CD4-positive, alpha-beta T cell treated with Interleukin-15 for 1 hour (primary cell): ENCODE results near the gene SASH1.
A peak's percentile ranks its signal among the peaks of the same experiment; 100 is the strongest.

Experiments used
- DNase-seq: peaks from one replicate; pipeline ENCODE4 v3.0.0-alpha.2; 2020

Gene SASH1

DNA sequence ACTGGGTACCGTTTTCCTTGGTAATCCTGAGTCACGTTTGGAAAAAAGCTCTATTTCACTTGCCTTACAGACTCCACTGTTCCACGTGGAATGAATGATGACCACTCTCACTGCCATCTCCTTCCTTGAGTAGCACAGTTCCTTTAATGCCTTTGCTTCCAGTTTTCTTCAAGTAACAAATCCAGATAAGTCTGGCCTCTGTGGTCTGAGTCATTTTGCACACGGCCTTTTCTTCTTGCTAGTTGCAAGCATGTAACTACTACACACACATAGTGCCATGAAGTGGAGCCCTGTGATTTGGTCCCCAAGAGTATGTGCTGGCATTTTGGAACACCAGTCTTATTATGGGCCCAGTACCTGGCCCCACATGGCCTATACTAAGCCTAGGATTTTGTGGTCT, 182.8 kb downstream of the SASH1 start:
- DNase-seq: no peak

DNA sequence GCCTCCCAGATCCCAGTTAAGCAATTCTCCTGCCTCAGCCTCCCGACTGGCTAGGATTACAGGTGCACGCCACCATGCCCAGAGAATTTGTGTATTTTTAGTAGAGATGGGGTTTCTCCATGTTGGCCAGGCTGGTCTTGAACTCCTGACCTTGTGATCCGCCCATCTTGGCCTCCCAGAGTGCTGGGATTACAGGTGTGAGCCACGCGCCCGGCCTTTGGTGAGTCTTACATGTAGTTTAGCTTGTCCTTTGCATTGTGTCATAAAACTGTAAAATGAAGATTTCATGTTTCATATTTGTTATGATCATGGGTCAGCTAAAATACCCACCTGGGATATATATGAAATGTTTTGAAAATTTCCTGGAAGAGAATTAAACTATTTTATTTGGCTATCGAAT, 183.5 kb downstream of the SASH1 start:
- no peak for DNase-seq

DNA sequence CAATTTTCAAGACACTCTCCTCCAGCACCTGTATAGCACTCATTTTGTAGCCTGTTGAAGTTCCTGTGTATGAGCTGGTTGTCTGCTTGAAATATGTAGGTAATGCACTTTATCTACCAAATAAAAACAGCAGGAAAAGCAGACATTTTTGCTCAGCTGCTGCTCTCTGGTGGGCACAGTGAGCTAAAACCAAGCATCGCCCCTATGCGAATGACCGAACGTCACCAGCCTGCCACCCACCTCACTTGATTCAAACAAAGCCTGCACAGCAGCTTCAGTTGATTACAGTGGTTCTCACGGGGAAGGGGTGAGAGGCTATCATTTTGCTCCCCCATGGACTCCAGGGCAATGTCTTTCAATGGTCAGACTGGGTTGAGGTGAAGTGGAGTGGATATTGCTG, 185.7 kb downstream of the SASH1 start:
- no peak for DNase-seq

DNA sequence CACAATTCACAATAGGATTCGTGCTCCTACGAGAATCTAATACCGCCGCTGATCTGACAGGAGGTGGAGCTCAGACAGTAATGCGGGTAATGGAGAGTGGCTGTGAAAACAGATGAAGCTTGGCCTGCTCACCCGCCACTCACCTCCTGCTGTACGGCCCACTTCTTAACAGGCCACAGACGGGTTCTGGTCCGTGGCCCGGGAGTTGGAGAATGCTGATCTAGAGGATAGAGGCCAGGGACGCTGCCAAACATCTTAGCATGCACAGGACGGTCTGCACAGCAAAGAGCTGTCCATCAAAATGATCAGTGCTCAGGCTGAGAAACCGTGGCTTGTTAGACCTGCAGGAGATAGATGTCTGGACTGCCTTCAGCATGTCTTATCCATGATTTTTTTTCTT, 186.4 kb downstream of the SASH1 start:
- DNase-seq: no peak

DNA sequence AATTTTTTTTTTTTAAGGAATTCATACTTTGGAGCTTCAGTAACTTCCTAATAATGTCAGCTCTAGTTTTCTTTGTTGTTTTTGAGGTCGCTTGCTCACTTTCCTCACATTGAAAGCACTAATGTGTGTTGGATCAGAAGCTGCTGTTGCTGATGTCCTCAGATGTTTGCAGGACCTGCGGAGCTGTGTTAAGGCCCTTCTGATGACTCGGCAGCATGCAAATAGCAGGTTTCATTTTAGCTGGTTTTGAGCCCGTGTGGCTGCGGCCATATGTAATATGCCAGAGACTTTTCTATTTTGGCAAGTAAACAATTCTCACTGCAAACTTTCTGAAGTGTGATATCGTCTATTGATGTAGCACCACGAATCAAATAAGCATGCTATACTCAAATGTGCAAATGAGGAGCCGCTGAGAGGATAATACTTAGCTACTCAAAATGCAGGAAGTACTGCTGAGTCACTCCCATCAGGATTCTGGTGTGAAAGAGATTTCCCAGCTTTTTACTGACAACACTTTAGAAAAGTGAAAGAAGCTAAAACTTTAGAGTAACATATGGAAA, 187.8 kb downstream of the SASH1 start:
- no peak for DNase-seq

DNA sequence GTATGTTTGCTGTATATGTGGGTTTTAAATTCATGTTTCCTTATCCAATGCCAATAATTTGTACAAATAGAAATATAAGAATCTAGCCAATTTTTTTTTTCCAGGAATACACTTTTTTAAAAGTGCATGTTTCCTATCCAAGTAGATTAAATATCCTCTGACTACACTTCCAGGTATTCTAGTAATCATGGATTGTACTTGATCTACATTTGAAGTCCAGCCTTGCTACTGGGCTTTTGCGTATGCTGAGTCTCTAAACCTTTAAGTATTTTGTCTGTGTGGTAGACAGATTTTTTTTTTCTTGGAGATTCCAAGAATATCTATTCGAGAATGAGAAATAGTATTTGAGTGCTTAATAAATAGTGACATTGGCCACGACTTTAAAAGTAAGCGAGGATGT, 188.3 kb downstream of the SASH1 start:
- DNase-seq: no peak

DNA sequence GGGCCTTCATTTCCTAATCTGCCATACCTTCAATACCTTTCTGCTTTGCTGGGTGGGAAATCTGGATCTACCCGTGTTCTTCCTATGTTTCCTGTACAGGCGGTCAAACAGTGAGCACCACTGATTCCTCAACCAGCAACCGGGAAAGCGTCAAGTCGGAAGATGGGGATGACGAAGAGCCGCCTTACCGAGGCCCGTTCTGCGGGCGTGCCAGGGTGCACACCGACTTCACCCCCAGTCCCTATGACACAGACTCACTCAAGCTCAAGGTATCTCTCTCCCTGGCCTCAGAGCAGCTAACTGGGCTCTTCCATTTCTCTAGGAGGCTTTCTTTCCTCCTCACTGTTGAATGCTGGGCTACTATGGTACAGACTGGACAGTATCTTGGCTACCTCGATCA, 190.1 kb downstream of the SASH1 start:
- DNase-seq: no peak

DNA sequence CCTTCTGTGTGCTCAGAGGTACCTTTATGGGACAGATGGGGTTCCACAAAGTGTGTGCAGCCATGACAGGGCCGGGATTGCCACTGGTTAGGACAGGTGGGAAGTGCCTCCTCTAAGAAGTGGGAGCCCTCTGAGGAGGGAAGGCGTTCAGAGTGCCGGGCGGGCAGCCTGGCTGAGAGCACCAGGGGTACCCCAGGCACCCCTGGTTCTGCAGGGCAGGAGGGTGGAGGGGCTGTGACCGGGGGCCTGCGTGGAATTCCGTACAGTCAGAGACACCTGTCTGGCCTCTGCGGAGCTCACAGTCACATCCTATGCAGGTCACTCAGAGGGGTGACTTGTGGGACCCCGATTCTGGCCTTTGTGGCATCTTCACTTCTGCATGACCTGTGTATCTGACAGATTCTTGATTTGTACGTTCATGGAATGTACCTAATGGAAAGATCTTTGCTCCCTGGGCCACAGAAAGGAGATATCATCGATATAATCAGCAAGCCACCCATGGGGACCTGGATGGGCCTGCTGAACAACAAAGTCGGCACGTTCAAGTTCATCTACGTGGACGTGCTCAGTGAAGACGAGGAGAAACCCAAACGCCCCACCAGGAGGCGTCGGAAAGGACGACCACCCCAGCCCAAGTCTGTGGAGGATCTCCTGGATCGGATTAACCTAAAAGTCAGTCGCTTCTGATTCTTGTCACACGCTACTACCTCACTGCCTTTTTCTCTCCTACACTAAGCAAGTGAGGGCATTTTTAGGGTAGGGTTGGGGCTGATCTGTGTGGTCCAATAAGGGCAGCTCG, 190.9 kb downstream of the SASH1 start:
- DNase-seq: no peak

DNA sequence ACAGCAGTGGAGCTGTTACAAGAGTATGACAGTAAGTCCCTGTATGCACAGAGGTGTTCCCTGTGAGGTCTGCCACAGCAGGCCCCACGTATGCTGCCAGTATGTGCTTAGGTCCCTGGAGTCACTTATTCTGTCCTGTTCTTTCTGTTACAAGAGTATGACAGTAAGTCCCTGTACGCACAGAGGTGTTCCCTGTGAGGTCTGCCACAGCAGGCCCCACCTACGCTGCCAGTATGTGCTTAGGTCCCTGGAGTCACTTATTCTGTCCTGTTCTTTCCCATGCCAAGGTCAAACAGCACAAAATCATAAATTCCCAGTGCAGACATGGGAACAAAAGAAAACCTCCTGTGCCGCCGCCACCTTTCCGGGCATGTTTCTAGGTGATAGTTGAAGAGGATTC, 192.2 kb downstream of the SASH1 start:
- DNase-seq: no peak

DNA sequence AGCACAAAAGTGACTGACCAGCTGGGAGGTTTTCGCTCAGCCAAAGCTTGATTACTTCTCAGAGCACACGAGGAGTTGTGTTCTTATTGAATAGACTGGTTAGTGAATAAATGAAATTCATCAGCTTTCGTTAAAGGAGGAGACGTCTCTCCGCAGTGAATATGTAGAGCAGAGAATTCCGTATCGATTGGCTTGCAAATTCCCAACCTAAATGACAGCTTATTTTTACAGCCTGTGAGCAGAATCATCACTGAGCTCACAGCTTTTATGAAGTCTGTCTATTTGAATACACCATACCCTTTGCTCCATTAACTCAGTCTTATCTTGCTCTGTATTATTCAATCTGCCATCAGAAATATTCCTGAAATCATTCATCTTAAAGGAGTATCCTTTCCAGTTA, 192.7 kb downstream of the SASH1 start:
- no peak for DNase-seq

DNA sequence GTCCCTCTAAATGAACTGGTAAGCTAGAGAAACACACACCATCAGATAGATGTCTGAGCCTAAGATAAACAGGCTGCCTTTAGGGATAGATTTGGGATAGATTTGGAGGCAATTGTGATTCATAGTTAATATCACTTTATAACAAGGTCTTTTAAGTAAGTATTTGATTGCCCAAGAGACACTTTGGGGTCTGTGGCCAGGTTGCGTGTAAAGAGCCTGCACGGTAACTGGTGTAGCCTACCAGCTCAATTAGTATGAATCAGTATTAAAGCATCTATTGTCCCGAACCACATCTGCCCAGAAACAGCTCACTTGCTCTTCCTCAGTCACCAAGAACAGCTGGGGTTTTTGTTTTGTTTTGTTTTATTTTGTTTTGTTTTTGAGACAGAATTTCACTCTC, 193.3 kb downstream of the SASH1 start:
- no peak for DNase-seq

DNA sequence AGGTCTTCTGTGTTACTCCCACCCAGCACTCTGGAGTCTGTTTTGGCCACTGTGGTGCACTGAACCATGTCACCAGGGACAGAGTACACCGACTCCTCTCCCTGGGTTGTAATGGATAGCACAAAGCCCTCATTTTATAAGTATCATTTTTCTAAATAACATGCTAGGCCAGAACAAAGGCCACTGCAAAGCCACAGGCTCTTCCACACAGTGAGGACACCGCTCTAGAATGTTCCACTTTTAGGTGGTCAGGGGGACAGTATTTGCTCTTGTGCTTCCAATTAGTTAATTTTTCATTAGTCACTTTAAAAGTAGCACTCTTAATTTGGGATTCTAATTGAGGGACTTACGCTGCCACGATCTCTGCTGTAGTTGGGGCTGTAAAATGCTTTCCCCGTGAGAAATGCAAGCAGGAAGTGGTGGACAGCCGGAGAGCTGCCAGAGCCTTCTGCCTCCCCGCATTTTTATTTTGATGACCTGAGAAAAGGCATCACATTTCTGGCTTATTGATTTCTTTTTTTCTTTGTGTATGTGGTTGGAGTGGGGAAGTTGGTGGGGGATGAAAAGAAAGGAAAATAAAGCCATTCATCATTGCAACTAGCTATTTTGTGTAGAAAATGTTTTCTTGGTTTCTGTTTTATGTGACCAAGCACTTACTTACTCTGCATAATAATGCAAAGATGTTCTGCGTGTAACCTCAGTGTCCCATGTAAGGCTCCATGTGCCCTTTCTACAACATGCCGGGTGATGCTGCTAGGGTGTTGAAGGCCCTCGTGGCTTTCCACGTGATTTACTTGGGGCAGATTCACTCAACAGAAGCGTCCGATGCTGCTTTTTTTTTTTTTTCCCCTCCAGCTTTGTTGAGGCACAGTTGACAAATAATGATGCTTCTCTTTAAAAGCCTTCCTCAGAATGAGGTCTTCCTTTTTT, 195.9 kb downstream of the SASH1 start:
- DNase-seq: no peak

DNA sequence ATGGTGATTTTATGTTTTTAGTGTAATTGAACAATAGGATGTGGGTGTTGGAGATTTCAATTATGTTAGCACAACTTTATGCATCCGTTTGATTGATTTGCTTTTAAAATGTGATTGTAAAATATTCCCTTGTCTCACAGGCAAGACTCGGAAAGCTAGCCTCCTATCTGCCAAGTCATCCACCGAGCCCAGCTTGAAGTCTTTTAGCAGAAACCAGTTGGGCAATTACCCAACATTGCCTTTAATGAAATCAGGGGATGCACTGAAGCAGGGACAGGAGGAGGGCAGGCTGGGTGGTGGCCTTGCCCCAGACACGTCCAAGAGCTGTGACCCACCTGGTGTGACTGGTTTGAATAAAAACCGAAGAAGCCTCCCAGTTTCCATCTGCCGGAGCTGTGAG, 200.9 kb downstream of the SASH1 start:
- DNase-seq: no peak

DNA sequence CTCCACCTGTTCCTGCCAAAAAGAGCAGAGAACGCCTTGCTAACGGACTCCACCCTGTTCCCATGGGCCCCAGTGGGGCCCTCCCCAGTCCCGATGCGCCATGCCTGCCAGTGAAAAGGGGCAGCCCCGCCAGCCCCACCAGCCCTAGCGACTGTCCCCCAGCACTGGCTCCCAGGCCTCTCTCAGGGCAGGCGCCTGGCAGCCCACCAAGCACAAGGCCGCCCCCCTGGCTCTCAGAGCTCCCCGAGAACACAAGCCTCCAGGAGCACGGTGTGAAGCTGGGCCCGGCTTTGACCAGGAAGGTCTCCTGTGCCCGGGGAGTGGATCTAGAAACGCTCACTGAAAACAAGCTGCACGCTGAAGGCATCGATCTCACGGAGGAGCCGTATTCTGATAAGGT, 201.8 kb downstream of the SASH1 start:
- DNase-seq: no peak

DNA sequence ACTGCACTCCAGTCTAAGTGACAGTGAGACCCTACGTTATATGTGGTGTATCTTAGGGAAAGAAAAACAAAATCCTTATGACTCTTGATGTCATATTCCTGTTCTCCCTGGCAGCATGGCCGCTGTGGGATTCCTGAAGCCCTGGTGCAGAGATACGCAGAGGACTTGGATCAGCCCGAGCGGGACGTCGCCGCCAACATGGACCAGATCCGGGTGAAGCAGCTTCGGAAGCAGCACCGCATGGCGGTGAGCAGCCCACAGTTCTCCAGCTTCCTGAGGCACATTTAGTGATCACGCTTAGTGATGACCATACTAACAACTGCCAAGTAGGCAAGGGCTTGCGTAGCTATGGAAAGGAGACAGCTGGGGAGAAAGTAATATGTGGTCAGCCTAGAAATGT, 203.3 kb downstream of the SASH1 start:
- no peak for DNase-seq

DNA sequence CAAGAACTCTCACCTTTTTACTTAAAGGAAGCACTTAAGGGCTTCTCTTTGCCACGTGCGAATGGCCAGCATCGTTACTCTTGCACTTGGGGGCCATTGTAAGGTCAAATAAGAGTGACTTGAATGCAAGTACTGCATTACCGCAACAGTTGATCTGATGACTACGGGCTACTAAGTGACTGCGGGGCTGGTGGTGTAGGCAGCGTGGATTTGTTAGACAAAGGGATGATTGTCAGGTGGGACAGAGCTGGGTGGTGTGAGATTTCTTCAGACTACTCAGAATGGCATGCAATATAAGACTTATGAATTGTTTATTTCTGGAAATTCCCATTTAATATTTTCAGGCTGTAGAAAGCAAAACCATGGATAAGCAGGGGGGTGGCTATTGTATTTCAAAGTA, 204.5 kb downstream of the SASH1 start:
- DNase-seq: no peak

DNA sequence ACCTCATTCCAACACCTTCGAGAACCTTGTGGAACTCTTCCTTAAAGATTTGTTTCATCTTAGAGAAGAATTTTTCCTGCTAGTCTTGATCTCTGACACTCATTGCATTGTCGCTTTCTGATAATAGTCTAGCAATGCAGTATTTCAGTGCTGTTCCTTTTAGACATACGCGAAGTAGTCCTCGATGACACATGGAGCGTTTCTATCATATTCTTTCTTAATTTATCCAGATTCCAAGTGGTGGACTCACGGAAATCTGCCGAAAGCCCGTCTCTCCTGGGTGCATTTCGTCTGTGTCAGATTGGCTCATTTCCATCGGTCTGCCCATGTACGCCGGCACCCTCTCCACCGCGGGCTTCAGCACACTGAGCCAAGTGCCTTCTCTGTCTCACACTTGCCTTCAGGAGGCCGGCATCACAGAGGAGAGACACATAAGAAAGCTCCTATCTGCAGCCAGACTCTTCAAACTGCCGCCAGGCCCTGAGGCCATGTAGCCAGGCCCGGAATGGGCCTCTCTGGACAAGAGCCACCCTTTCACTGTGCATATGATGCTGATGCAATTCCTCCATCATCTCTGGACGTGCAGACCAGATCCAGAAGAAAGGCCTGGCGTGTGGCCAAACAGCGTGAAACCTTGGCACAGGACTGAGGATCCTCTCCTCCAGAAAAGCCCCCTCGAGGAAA, 205.6 kb downstream of the SASH1 start:
- DNase-seq: no peak

DNA sequence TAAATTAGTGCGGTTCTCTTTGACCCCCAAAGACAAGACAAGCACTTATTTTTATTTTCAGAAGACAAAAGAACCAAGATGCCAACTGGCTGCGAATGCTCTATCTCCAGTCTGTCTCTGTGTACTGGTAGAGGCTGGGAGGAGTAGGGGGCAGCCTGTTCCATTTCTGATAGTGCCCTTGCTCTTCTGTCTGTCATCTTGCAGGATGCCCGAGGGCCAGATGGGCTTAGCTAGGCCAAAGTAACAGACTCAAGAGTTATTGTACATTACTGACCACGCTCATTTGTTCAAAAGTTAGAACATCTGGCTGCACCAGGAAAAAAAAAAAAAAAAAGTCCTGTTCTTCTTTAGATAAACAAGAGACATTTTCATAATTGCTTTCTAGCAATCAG, 206.1 kb downstream of the SASH1 start:
- DNase-seq: no peak

DNA sequence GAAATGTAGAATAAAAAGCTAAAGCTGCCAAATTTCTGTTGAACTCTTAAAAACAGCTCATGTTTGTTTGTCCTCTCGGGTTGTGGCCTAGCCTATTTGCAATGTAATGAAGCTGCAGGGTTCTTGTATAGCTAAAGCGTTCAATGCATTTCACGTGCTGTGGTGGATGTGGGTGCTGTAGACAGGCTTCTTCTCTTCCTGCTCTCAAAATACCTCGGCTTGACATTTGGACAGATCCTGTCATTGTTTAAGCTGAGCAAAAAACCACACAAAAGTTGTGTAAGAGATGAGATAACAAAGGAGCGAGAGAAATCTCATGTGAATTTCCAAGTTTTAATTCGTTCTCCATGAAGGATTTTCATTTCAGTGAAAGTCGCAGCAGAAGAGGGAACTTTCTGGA, 207.9 kb downstream of the SASH1 start:
- DNase-seq: no peak

DNA sequence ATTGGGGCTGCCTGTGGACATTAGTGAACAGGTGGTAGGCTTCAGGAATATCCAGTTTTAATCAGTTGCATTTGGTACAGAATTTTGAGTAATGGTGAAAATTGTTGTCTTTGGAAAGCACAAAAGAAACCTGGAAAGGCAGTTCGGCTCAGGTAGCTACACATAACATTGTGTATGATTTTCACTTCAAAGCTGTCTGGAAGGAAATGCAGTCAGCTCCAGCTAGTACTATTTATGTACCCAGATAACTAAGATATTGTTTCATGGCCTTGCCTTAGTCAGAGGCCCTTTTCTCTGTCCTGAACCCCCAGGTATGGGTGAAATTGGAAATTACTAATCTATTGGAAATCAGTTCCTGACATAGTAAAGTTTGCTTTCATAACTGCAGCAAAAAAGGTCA, 208.6 kb downstream of the SASH1 start:
- no peak for DNase-seq

DNA sequence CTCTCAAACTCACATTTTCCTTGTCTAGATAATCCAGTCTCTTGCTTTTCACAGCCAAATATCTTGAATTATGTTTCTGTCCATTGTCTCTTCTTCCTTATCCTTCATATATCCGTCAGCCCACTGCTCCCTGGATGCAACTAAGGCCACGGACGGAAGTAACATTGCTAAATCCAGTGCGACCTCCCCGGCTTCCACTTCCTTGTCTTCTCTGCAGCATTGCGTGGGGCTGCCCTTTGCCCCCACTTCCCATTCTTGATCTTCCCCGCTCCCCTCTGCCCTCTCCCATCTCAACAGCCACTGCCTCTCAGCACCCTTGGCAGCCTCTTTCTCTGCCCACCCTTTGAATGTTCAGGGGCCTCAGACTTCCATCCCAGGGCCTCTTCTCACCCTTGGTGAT, 213.8 kb downstream of the SASH1 start:
- DNase-seq: no peak

DNA sequence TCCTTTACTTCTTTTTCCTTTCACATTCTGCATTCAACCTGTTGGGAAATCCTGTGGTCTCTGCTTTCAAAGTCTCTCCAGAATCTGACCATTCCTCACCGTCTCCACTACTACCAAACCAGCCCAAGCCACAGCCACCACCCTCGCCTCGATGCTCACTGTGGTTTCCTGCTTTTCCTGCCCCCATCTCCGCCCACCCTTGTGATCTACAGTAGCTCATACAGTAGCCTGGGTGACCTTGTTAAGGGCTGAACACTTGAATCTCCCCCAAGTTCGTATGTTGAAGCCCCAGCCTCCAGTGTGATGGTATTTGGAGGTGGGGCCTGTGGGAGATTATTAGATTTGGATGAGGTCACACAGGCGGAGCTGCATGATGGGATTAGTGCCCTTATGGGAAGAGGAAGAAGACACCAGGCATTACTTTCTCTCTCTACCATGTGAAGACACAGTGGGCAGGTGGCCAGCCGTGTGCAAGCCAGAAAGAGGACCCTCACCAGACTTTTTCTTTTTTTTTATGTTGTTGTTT, 215.2 kb downstream of the SASH1 start:
- DNase-seq: no peak

DNA sequence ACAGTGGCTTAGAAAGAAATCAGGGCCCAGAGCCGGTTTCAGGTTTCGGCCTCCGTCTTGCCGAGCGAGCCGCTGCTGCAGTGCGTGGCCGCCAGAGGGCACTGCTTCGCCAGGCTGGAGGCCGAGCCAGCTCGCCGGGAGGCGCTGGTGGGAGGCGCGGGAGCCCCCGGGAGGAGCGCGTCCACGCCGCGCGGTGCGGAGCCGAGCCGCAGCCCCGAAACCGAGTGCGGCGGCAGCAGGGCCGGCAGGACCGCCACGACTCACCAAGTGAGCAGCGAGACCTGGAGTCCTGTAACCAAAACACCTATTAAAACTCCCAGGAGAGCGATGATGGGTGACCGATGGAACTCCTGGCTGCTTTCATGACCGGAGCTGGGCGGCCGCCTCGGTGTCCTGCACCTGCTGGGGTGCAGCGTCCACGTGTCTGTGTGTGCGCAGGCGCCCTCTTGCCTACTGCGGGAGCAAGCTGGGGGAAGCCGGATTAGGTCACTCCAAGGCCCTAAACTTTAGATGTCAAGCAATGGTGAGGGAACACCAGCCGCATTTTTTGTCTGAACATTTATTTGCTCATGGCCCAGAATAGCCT, 217.3 kb downstream of the SASH1 start:
- DNase-seq: peak; percentile 62
